Measurements from ENCODE around the gene LDHA.
"Not testable (repeated sequence)": the region's sequence is repeated elsewhere in the genome, so short reads cannot be mapped to it uniquely, and the experiment has no call there.

The LDHA gene

GRCh38 chr11:18394928-18395734, 768 bp downstream of the LDHA start:
- no peak for DNase-seq

GRCh38 chr11:18395735-18396504, 1.6 kb downstream of the LDHA start:
- peak; percentile 99 for DNase-seq

GRCh38 chr11:18397921-18398320, 3.6 kb downstream of the LDHA start:
- no peak for DNase-seq

- DNase-seq = not testable (repeated sequence)
These were observed 6.7 kb downstream of the LDHA start for GRCh38 chr11:18401077-18401476.

GRCh38 chr11:18404062-18404461, 9.7 kb downstream of the LDHA start:
- DNase-seq = no peak

GRCh38 chr11:18407400-18407799, 13.0 kb downstream of the LDHA start:
- DNase-seq = peak; percentile 72

GRCh38 chr11:18408558-18409291, 14.4 kb downstream of the LDHA start:
- peak; percentile 33 for DNase-seq

GRCh38 chr11:18416459-18416858, 22.1 kb downstream of the LDHA start:
- DNase-seq = no peak

GRCh38 chr11:18419040-18419439, 24.7 kb downstream of the LDHA start:
- no peak for DNase-seq

GRCh38 chr11:18420067-18420466, 25.7 kb downstream of the LDHA start:
- no peak for DNase-seq

GRCh38 chr11:18427240-18427639, 32.9 kb downstream of the LDHA start:
- no peak for DNase-seq

GRCh38 chr11:18429332-18429731, 35.0 kb downstream of the LDHA start:
- DNase-seq = no peak

GRCh38 chr11:18438691-18439090, 44.3 kb downstream of the LDHA start:
- DNase-seq = no peak

- DNase-seq = no peak
These were observed 54.9 kb downstream of the LDHA start for GRCh38 chr11:18449251-18449650.

- peak; percentile 47 for DNase-seq
These were observed 58.6 kb downstream of the LDHA start for GRCh38 chr11:18452927-18453326.

GRCh38 chr11:18455686-18456372, 61.5 kb downstream of the LDHA start, which contains the start of gene LDHAL6A:
TSS of gene LDHAL6A (plus strand) at chr11:18455856. CDS start at chr11:18456681, 825 bp downstream.
- DNase-seq = no peak

GRCh38 chr11:18457450-18457849, 63.1 kb downstream of the LDHA start:
- peak; percentile 10 for DNase-seq

Data from EL (cell line).